DND-41 (cell line): ENCODE measurements around the gene EBF4.
A peak's percentile ranks its signal among the peaks of the same experiment; 100 is the strongest.
"Not testable (repeated sequence)": the region's sequence is repeated elsewhere in the genome, so short reads cannot be mapped to it uniquely, and the experiment has no call there.

Experiments used
- ATAC-seq: fragments of 200-7000 bp; cut with Tn5 transposase; 3 replicates; pipeline ENCODE4 v1.9.1; 2021; ENCODE audit warnings: low read depth; ENCODE audit not compliant: insufficient read depth
- DNase-seq: peaks from one replicate; pipeline ENCODE4 v3.0.0-alpha.2; 2020
- H2AFZ ChIP-seq: 2 replicates; pipeline ENCODE4 v1.6.0; 2012; ENCODE audit warnings: low read depth, low read length
- H3K27ac ChIP-seq: 2 replicates; pipeline ENCODE4 v1.5.1; 2012; ENCODE audit warnings: low read length, inconsistent platforms
- H3K27me3 ChIP-seq: fragments of 200-600 bp; sonication (generic); 2 replicates; pipeline ENCODE4 v1.6.0; 2012; ENCODE audit warnings: low read length, mild to moderate bottlenecking, inconsistent platforms; ENCODE audit not compliant: insufficient read depth, poor library complexity
- H3K36me3 ChIP-seq: 2 replicates; pipeline ENCODE4 v1.5.1; 2012; ENCODE audit warnings: low read length, inconsistent platforms; ENCODE audit not compliant: insufficient read depth
- H3K4me1 ChIP-seq: 2 replicates; pipeline ENCODE4 v1.5.1; 2012; ENCODE audit warnings: mild to moderate bottlenecking, low read length; ENCODE audit not compliant: insufficient read depth
- H3K4me2 ChIP-seq: 2 replicates; pipeline ENCODE4 v1.6.0; 2012; ENCODE audit warnings: mild to moderate bottlenecking, moderate library complexity, low read length, inconsistent platforms; ENCODE audit not compliant: insufficient read depth
- H3K4me3 ChIP-seq, 2 experiments: fragments of 200-600 bp in 1 of 2; shearing (Covaris generic) in 1 of 2; 2 replicates each; pipeline ENCODE4 v1.5.1; 2012 to 2016; ENCODE audit warnings: inconsistent platforms in 2 of 2, low read length in 2 of 2, mild to moderate bottlenecking in 2 of 2, low read depth in 1 of 2, moderate library complexity in 1 of 2
- H3K79me2 ChIP-seq: 2 replicates; pipeline ENCODE4 v1.6.0; 2012; ENCODE audit warnings: low read length, inconsistent platforms; ENCODE audit not compliant: insufficient read depth
- H3K9ac ChIP-seq: 2 replicates; pipeline ENCODE4 v1.6.0; 2012; ENCODE audit warnings: low read depth, mild to moderate bottlenecking, inconsistent platforms, low read length, moderate library complexity
- H3K9me3 ChIP-seq: 2 replicates; pipeline ENCODE4 v1.5.1; 2012; ENCODE audit warnings: low read length, moderate library complexity, mild to moderate bottlenecking, inconsistent platforms; ENCODE audit not compliant: insufficient read depth, severe bottlenecking
- H4K20me1 ChIP-seq: 2 replicates; pipeline ENCODE4 v1.6.0; 2012; ENCODE audit warnings: low read length; ENCODE audit not compliant: insufficient read depth
- CTCF ChIP-seq: IDR thresholded peaks from 2 replicates; pipeline ENCODE4 v1.5.1; 2012; ENCODE audit warnings: borderline replicate concordance, low read length, moderate library complexity, mild to moderate bottlenecking; ENCODE audit not compliant: poor library complexity, severe bottlenecking; ENCODE audit errors: extremely low read depth
- EZH2 ChIP-seq: IDR thresholded peaks from 3 replicates; pipeline ENCODE4 v1.6.1; 2012; ENCODE audit warnings: borderline replicate concordance, low read depth, mild to moderate bottlenecking, moderate library complexity, low read length, inconsistent platforms; ENCODE audit not compliant: severe bottlenecking

Gene EBF4

GRCh38 chr20:2671977-2672376, 20.6 kb upstream of the EBF4 start:
- H4K20me1 ChIP-seq = no peaks in the 10 kb centered on the region

DNA sequence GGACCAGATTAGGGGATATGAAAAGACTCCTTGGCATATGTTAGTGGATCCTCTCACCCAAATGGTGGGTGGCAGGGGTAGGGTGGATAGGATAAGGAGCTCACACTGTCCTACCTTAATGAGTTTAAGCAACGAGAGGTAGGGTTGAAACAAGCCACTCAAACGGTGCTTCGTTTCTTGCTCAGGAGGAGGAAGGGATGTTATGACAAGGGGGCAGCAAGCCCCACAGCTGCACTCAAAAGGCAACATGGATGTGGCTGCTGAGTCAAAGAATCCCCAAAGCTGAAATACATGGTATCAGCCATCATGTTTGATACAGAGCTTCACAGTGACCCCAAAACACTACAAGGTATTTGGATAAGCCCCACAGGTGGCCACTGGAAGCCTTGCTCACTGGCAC, 20.1 kb upstream of the EBF4 start:
- Histone ChIP-seq H3K4me3 (no peak overlapping the region), H3K9ac (no peak overlapping the region), H4K20me1 (no peaks in the 10 kb centered on the region), H3K27ac (no peak overlapping the region), H3K9me3 (no peaks in the 10 kb centered on the region), H3K4me2 (no peak overlapping the region), H3K79me2 (no peaks in the 10 kb centered on the region), H3K36me3 (no peaks in the 10 kb centered on the region), H3K27me3 (peaks cover 2% of the 10 kb centered on the region), H2AFZ (no peak overlapping the region), H3K4me1 (no peaks in the 10 kb centered on the region)
- no peak for TF ChIP-seq EZH2
- DNase-seq = no peak
- no peak for ATAC-seq

More at GRCh38 chr20:2671977-2672376, 20.6 kb upstream of the EBF4 start:
- peaks cover 2% of the 10 kb centered on the region for H3K27me3 ChIP-seq
- ATAC-seq = peak; percentile 63; the same call in 1 of the 3 replicates
- no peaks in the 10 kb centered on the region for H3K9me3 ChIP-seq
- H3K4me2 ChIP-seq = no peak overlapping the region
- H3K4me3 ChIP-seq = no peak overlapping the region
- H3K9ac ChIP-seq = no peak overlapping the region
- no peak overlapping the region for H3K27ac ChIP-seq
- H3K79me2 ChIP-seq = no peaks in the 10 kb centered on the region
- DNase-seq = no peak
- TF ChIP-seq CTCF (peak; percentile 51), EZH2 (no peak)
- H3K36me3 ChIP-seq = no peaks in the 10 kb centered on the region
- no peaks in the 10 kb centered on the region for H3K4me1 ChIP-seq
- no peak overlapping the region for H2AFZ ChIP-seq

- H3K4me1 ChIP-seq = no peaks in the 10 kb centered on the region
- TF ChIP-seq CTCF (no peak), EZH2 (no peak)
- no peaks in the 10 kb centered on the region for H3K9me3 ChIP-seq
- DNase-seq (no peak), ATAC-seq (no peak)
- no peak overlapping the region for H3K4me2 ChIP-seq
- no peaks in the 10 kb centered on the region for H4K20me1 ChIP-seq
- H3K9ac ChIP-seq = no peak overlapping the region
- H3K4me3 ChIP-seq = no peak overlapping the region
- no peaks in the 10 kb centered on the region for H3K36me3 ChIP-seq
- peaks cover 2% of the 10 kb centered on the region for H3K27me3 ChIP-seq
- H2AFZ ChIP-seq = no peak overlapping the region
- no peaks in the 10 kb centered on the region for H3K79me2 ChIP-seq
- H3K27ac ChIP-seq = no peak overlapping the region
These were observed 19.1 kb upstream of the EBF4 start for GRCh38 chr20:2673453-2673852.

GRCh38 chr20:2680046-2680445, 12.5 kb upstream of the EBF4 start:
- Histone ChIP-seq H3K9me3 (no peaks in the 10 kb centered on the region), H3K9ac (no peak overlapping the region), H3K4me1 (no peaks in the 10 kb centered on the region), H3K79me2 (no peaks in the 10 kb centered on the region), H3K36me3 (no peaks in the 10 kb centered on the region), H3K27ac (no peak overlapping the region), H3K27me3 (no peaks in the 10 kb centered on the region), H3K4me3 (no peak overlapping the region), H2AFZ (no peak overlapping the region), H3K4me2 (no peak overlapping the region), H4K20me1 (no peaks in the 10 kb centered on the region)
- ATAC-seq (no peak), DNase-seq (no peak)
- TF ChIP-seq EZH2 (no peak), CTCF (no peak)

DNA sequence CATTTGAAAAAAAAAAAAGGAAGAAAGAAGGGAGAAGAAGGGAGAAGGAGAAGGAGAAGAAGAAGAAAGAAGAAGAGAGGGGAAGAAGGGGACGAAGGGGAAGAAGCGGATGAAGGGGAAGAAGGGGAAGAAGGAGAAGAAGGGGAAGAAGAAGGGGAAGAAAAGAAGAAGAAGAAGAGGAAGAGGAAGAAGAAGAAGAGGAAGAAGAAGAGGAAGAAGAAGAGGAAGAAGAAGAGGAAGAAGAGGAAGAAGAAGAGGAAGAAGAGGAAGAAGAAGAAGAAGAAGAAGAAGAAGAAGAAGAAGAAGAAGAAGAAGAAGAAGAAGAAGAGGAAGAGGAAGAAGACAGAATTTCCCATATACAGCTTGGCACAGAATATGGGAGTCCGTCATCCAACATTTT, 10.5 kb upstream of the EBF4 start:
- not testable (repeated sequence) for H3K4me1 ChIP-seq, H3K9me3 ChIP-seq, ATAC-seq, H3K4me3 ChIP-seq, H3K9ac ChIP-seq, DNase-seq, H3K79me2 ChIP-seq, H2AFZ ChIP-seq, H3K27ac ChIP-seq, H3K36me3 ChIP-seq, H3K4me2 ChIP-seq, H3K27me3 ChIP-seq, H4K20me1 ChIP-seq

GRCh38 chr20:2684817-2685216, 7.8 kb upstream of the EBF4 start:
- ATAC-seq, H3K4me1 ChIP-seq, H3K9me3 ChIP-seq, H3K4me2 ChIP-seq, H3K79me2 ChIP-seq, H3K4me3 ChIP-seq, H3K9ac ChIP-seq, DNase-seq, H3K36me3 ChIP-seq, H3K27ac ChIP-seq, H3K27me3 ChIP-seq, H2AFZ ChIP-seq, H4K20me1 ChIP-seq: not testable (repeated sequence)
